ENCODE measurements around the gene GASK1B.

DNA sequence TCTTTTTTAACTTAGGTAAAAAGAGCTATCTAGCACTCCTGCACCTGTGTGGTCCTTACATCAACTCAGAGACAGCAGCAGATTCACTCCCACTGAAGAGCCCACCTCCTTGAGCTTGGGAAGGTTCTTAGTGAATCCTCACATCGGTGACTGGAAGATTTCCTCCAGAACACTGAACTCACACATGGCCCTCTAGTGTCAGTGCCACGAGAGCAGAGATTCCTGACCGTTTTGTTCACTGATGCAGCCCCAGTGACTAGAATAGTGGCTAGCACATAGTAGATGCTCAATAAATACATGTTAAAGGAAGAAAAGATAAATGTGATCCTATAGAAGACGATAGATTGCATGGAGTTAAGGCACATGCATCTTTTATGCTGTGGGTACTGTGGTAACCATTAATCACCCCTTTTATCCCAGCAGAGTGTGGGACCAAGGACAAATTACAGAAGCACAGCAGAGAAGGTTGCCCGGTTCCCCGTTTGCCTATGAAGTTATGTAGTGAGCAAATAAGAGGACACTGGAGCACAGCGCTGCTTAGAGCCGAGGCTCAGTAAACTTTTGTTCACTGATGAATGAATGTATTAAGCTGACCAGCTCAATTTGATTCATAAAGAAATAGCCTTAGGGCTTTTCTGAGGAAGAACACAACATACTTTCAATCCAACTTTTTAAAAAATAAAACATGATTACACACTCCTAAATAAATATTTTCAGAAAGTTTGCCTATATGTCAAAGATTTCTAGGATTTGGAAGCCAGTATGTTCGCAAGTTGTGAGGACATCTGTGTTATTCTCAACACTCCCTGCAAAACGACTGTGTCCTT, 8.7 kb downstream of the GASK1B start:
- TF ChIP-seq CTCF (IDR thresholded peaks at IDR 0.05 in 8 of 11, conservative IDR thresholded peaks at IDR 0.05 in 3 of 11) (no peak), POLR2A (IDR thresholded peaks at IDR 0.05) (no peak), POLR2AphosphoS5 (IDR thresholded peaks at IDR 0.05) (no peak)
